Globus pallidus (tissue), 1 donor: ENCODE data around the gene ADGRG6.
"Not testable (repeated sequence)": the region's sequence is repeated elsewhere in the genome, so short reads cannot be mapped to it uniquely, and the experiment has no call there.

Experiments
- DNase-seq: peaks from one replicate; pipeline ENCODE4 v3.0.0-alpha.2; 2015; ENCODE audit warnings: low spot score

Gene ADGRG6

DNA sequence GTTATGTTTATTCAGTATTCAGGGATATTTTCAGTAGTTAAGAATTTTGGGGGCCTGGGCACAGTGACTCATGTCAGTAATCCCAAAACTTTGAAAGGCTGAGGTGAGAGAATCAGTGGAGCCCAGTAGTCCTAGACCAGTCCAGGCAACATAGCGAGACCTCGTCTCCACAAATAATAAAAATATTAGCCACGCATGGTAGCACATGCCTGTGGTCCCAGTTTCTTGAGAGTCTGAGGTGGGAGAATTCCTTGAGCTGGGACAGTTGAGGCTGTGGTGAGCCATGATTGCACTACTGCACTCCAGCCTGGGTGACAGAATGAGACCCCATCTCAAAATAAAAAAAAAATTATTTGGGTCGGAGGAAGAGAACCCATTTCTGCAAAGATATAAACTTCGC is 20.3 kb downstream of the ADGRG6 start:
- no peak for DNase-seq

DNA sequence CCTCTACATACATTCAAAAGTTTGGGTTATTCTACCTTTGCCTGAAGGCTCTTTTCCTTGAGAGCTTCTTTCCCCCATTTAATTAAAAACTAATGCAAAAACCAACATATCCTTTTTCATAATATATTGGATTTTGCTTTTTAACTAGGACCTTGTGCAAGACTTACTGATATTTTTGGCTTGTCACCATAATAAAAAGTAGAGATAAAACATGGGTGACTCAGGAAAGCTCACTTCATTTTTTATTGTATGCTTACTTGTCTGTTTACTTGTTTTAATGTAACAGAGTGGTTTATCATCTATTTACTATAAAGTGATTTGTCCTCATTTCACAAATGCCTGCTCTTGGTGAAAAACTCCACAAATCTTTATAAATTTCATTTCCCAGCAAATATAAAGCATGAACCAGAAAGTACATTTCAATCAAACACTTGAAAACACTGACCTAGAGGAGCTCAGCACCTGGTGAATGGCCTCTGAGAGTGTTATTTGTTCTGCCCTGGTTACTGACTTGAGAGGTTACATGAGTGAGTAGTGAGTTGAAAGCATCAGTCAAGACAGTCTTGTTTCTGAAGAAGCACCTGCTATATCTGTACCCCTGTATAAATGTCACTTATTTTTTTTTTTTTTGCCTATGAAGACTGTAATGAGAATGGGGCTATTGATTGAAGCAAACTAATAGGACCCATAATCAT is 20.8 kb downstream of the ADGRG6 start:
- no peak for DNase-seq

DNA sequence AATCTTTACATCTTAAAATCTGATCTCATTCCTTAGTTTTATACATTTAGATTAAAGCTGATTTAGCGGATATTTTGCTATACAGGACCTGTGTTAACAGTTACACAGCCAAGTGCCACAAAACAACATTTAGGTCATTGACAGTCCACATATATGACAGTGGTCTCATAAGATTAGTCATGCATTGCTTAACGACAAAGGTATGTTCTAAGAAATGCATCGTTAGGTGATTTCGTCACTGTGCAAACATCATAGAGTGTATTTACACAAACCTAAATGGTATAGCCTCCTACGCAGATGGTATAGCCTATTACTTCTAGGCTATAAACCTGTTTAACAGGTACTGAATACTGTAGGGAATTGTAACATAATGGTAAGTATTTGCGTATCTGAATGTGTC is 21.6 kb downstream of the ADGRG6 start:
- no peak for DNase-seq

DNA sequence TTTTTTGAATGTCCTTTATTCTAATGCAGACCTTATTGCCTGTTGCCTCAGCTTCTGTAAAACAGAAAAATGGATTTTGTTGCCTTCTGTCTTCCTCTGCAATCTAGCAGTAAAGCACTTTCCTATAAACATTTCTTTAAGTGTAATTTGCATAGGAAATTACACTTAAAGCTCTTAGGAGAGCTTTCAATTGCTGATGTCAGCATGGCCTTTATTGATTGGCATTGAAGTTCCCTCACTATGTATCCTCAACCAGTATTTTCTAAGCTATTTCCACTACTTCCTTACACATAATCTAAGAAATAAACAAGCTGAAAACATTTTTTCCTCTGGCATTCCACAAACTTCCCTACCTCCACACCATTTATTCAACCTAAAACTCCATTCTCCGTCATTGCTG is 22.3 kb downstream of the ADGRG6 start:
- no peak for DNase-seq

DNA sequence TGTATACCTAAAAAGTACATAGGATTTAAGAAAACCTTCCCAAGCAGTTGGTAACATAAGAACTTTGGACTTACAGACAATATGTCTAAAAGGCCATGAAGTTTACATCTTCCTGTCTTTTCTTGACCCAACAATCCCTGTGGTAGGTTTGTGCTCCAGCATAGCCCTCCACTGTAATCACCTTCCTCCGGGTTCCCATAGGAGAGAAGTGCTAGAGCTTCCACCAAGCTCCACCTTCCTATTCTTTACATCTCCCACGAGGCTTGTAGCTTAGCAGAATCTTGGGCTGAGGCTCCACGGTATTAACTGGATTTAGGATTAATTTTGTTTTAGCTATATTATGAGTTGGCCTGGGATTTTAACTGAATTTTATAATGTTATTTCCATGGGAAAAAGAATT is 23.3 kb downstream of the ADGRG6 start:
- DNase-seq: no peak

DNA sequence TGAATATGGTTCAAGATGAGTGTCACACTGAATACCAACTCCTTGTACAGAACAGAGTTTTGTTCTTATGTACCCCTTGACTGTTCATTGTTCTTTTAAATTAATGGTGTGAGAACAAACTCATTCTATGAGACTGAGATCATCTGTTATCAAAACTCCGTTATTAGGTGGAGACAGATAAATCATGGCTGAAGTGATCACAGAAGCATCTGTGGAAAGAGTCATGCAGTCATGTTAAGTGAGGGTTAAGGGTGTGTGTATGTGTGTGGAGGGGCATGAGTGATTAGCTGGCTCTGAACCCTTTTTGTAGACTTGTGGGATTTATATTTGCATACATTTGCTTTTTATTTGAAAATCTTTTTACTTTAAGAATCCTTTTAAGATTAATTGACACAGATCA is 24.7 kb downstream of the ADGRG6 start:
- DNase-seq: no peak

DNA sequence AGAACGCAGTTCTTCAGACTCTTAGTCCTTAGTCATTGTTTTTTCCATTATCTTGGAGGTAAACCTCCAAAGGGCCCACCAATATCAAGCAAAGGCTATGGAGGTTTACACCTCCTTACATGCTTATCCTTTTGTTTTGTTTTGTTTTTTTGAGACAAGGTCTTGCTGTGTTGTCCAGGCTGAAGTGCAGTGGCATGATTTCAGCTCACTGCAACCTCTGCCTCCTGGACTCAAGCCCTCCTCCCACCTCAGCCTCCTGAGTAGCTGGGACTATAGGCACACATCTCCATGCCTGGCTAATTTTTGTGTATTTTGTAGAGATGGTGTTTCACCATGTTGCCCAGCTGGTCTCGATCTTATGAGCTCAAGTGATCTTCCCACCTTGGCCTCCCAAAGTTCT is 26.3 kb downstream of the ADGRG6 start:
- DNase-seq: no peak

DNA sequence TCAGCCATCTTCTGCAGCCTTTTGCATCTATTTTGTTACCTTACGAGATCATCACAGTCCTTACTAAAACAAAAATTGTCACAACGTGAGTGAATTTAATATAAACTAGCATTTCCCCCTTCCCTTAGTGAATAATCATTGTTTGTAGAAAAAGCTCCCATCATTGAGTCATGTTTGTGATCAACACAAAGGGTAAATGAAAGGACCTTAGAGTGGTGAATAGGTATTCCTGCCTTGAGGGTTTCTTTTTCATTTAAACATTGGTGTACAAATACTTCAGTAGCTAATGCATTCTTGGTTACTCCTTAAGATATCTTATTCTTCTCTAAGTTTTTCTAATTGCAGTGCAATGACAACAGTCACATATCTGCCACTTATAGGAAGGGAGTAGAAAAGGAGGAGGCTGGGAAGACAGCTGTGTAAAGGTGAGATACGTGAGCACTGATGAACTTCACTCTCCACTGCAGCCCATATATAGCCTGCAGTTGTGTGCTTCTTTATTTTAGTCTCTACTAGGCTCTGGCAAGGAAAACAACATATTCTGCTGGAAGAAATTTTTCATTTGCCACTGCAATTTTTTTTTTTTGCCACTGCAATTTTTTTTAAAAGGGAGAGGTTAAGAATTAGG is 27.8 kb downstream of the ADGRG6 start:
- DNase-seq: no peak

DNA sequence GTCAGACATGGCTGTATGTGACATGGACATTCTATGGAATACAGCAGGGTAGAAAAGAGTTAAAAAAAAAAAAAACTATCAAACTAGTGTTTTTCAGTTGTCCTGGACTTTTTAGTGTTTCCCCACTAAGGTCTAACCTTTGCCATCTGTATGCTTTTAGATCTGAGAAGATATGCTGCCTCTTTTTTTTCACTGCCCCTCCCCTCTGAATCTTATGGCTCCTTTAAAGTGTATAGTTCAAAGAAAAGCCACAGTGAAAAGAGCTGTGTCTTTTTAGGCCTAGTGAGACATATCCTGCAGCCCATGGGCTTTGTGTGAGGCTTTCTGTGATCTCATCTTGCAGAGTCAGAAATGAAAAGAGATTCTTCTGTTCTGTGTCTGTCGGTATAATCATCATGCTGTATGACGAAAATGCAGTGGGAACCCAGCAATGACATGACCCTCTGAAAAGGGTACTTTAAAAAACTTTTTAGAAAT is 29.3 kb downstream of the ADGRG6 start:
- DNase-seq: no peak

DNA sequence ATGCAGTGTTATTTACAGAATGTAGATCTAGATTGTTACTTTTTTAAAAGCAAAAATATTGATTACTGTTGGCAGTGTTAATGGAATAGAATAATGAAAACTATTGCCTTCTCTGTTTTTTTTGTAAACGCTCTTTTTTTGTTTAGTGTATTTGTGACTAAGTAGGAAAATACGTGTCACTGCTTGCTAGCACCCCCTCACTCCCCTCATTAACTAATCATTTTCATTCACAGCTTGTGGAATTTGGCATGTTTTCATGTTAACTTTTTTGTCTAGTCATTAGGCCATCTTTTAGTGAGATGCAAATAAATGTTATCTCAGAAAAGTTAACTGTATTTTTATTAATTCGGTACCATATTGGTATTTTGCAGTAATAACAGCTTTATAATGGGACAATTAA is 29.8 kb downstream of the ADGRG6 start:
- DNase-seq: no peak

DNA sequence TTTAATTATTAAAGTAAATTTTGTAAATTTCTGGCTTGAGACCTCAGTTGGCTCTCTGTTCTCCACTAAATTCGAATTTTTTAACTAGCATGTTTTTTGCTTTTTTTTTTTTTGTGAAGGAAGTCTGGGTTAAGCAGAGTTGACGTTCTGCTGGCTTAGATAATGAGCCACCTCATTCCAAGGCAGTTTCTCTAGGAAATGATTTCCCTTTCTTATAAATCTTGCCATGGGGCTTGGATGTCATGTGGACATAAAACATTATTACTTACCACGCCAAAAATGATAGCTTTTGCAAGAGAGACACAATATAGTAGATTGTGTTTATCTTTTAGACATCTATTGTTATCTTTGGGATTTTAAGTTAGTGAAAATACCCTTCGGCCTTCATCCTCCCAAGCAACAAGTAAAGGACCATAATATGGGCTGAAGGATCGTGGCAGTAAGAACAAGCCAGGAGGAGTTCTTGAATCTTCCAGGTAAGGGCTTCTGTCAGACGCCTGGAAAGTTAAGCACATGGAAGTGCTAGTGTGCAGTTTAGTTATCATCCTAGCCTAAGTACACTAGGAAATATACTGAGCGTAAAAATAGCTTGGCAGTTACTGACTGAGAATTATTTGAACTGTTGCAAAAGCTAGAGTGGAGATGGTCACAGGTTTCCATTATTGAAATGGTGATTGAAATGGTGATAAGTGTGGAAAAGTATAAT is 30.7 kb downstream of the ADGRG6 start:
- DNase-seq: no peak

DNA sequence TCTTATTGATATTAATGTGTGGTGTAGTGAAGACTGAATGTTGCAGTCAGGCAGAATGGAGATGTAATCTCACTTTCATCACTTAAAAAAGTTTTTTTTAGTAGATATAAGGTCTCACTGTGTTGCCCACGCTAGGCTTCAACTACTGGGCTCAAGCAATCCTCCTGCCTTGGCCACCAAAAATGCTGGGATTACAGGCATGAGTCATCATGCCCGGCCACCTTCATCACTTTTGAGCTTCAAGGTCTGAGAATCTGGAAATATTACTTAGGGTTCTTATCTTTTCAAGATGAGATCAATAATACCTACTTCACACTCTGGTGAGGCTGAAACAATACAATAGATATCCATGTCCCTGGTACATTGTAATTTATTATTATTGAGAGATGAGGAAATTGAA is 31.6 kb downstream of the ADGRG6 start:
- DNase-seq: no peak

DNA sequence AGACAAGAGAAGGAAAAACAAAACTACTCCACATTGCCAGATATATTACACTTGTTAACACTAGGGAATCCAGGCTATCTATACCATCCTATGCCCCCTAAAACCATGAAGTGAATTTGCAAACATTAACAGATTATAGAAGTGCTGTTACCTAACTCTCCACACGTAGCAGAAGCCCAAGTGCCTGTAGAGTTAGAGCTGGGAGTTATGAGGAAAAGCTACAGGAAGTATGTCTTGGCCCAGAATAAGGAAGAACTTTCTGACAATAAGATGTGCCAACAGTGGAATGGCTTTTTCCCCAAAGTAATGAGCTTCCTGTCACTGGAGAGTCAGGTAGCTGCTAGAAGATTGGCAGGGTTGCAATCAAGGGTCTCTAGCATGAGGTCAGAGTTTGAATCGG is 32.5 kb downstream of the ADGRG6 start:
- DNase-seq: no peak

DNA sequence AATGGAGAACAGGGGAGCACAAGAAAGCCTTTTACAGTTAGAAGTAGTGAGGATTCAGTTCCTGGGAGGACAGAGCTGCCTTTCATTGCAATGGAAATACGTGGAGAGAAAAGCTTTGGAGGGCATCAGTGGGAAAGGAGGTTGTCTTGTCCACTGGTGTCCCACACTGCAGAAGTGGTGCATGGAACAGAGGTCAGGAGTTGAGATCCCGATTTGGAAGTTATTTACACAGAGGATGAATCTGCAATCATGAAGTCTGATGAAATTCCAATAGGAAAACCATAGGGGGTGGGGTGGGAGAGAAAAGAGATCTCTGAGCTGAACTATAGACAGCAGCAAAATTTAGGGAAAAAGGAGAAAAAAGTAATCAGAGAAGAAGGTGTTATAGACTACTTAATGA is 33.6 kb downstream of the ADGRG6 start:
- no peak for DNase-seq

DNA sequence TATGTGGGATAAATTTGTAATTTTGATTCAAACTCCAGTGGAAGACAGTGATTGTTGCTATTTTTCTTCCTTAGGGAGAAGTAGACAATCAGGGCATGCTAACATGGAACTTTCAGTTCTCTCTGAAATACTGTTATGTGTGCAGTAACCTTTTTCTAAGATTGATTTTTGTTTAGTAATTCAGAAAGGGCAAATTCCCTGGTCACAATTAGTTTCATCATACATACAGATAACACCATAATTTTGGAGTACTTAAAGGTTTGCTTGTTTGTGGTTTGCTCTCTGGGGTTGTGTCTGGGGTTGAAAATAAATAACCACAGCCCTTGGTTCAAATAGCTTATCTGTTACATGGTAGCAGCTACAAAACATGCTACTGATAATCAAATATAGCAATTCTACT is 34.4 kb downstream of the ADGRG6 start:
- DNase-seq: no peak

DNA sequence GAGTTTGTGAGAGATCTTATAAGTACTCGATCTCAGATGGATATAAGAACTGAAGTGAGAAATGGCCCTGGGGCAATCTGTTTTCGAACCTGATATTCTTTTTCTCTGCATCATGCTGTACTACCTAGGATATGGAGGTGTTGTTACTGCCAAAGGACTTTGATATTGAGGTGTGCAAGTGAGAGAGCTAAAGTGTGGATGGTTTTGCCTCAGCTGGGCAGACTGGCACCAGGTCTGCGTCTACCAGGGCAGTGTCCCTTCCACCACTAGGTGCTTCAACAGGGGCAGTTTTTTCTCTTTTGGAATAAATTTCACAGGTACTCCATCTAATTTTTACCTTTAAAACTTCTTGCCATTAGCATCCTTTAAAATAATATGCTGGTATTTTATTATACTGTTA is 35.0 kb downstream of the ADGRG6 start:
- no peak for DNase-seq

DNA sequence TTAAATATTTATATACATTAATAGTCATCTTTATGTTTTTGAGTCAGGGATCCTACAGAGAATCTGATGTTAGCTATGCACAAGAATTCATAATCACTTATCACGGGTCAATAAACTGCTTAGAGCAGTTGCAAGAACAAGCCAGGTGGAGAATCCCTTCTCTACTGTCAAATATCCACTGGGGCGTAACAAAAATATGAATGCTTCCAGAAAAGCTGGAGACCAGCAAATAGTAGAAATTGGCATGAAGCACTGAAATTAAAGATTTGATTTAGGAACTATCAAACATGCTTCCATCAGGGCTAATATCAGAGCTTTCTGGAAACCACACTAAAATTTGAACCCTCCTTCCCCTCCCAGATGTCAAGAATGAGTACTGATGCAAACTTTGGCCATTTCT is 37.3 kb downstream of the ADGRG6 start:
- DNase-seq: no peak

DNA sequence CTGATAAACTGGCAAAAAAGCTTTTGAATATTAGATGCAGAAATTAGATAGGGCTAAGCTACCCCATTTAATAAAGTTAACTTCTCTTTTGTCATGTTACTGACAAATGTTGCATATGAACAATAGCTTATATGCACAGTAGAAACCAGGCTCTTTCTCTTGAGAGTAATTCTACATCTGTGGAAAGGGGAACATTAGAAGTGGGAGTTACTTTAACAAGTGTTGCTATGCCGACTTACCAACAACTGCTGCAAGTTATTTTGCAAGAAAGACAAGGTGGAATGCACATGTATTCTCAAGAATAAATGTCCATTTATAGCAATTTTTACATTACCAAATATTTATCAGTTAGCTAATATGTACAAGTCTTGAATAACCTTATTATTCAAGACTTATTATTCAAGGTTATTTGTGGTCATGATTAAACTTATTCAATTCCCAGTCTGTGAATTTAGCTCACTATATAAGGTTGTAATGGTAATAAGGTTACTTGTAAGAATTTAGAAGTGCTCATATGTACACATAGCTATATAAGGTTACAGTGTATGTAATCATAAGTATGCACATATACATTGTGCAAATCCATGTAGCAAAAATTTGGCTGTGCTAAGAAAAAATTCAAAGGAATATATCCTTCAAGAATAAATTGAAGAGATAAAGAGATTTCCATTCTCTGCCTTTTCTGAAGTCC is 38.3 kb downstream of the ADGRG6 start:
- no peak for DNase-seq

DNA sequence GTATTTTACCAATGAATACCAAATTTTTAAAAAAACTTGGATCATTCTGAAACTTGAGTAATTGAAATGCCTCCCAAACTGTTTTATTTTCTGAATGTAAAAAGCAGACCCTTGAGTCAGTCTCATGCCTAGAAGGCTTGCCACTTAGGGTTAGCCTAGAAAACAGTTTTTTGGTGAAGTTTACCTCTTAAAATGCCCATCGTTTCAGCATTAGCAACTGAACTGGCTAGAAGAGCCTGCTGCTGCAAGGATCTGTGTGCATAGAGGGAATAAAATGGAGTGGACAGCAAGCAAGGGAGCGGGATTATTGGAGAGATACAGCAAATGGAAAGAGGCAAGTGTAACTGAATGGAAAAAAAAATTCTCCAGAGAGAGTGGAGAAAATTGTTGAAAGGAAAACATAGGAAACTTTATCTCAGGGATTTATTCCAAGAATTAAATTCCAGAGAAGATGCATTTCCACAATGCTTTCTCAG is 40.1 kb downstream of the ADGRG6 start:
- DNase-seq: no peak

DNA sequence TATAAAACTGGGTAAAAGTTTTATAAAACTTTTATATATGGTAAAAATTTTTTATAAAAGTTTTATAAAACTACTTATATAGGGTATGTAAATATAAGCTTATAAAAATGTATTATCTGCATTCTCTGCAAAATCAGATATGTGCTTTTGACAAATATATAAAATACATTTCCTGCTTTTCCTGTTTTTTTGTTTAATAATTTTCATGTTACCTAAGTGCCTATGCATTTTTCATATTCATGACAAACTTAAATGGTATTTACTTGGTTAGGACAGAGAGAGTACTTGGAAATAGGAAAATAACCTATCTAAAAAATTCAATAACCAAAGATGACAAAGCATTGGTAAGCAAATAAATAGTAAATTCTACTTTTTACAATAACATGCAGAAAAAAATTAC is 41.2 kb downstream of the ADGRG6 start:
- no peak for DNase-seq

DNA sequence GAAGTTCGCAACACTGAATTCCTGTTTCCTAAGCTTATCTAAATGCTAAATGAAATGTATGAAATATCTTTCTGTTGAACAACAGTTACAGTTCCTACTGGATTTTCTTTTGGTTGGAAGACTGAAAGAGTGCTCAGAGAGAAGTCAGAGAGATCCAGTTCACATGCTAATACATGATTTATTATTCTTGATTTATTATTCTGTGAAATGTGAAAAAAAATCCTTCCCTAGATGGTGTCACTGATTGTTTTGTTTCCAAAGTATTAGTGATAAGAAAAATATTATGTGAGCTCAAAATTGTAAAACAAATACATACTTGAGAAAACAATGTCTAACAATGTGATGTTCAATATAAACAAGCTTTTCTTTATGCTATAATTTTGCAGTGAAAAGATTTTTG is 42.1 kb downstream of the ADGRG6 start:
- DNase-seq: no peak

DNA sequence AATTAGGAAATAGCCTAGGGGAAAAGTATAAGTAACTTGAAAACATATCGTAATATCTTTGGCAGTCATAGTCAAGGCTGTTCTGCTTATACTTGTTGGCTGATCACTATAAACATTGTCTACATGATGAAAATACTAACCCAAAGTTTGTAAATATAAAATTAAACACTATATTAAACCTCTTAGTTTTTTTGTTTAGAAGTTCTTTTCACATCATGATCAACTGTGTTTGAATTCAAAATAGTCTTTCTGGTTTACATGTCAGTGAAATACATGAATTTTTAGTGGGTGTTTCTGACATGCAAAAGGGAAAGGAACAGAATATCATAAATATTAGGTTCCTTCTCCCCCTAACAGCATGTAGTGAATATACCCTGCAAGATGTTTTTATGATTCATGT is 43.5 kb downstream of the ADGRG6 start:
- DNase-seq: no peak

DNA sequence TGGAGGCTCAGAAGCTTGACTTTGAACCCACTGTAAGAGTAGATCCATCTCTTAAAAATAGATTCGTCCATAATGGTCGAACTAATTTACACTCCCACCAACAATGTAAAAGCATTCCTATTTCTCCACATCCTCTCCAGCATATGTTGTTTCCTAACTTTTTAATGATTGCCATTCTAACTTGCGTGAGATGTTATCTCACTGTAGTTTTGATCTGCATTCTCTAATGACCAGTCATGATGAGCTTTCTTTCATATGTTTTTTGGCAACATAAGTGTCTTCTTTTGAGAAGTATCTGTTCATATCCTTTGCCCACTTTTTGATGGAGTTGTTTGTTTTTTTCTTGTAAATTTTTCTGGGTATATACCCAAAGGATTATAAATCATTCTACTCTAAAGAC is 44.4 kb downstream of the ADGRG6 start:
- not testable (repeated sequence) for DNase-seq
